Gastrocnemius medialis (tissue), 4 donors: Measurements from ENCODE around the gene CHAD.

Experiments used
- POLR2A ChIP-seq, 2 donors: fragments of 450-650 bp; IDR thresholded peaks; one replicate each; pipeline ENCODE4 v1.6.1; 2017; ENCODE audit warnings: antibody characterized with exemption in 2 of 2, mild to moderate bottlenecking in 2 of 2, moderate library complexity in 2 of 2
- TF ChIP-seq, protein P1 (sequence below), 5 experiments: fragments of 450-650 bp in 3 of 5; fragments of 200-600 bp in 2 of 5; sonication (generic) in 2 of 5; IDR thresholded peaks in 4 of 5; conservative IDR thresholded peaks in 1 of 5; 1 replicate in 4 of 5; 2 replicates in 1 of 5; pipeline ENCODE4 v1.5.1; 2016 to 2019; ENCODE audit warnings: antibody characterized with exemption in 5 of 5, mild to moderate bottlenecking in 3 of 5, moderate library complexity in 3 of 5

DNA sequence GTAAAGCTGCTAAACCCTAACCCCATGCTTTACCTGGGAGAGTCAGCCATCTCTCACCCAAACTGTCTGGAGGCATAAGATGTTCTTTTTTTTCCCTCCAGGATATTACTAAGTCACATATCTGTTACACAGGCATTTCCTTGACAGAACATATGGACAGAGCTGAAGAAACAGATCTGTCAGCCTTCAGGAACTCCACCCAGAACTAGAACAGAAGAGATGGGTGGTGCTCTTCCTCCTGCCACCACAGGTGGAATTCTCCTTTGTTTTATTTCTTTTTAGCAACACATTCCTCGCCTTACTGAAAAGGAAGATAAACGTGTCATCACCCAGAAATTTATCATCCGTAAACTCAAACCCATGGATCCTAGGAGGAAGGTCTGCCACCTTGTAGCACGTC is 48.3 kb upstream of the CHAD start:
- TF ChIP-seq, protein P1, sequence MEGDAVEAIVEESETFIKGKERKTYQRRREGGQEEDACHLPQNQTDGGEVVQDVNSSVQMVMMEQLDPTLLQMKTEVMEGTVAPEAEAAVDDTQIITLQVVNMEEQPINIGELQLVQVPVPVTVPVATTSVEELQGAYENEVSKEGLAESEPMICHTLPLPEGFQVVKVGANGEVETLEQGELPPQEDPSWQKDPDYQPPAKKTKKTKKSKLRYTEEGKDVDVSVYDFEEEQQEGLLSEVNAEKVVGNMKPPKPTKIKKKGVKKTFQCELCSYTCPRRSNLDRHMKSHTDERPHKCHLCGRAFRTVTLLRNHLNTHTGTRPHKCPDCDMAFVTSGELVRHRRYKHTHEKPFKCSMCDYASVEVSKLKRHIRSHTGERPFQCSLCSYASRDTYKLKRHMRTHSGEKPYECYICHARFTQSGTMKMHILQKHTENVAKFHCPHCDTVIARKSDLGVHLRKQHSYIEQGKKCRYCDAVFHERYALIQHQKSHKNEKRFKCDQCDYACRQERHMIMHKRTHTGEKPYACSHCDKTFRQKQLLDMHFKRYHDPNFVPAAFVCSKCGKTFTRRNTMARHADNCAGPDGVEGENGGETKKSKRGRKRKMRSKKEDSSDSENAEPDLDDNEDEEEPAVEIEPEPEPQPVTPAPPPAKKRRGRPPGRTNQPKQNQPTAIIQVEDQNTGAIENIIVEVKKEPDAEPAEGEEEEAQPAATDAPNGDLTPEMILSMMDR (IDR thresholded peaks at IDR 0.05 in 4 of 5, conservative IDR thresholded peaks at IDR 0.05 in 1 of 5) = no peak
- no peak for TF ChIP-seq POLR2A (IDR thresholded peaks at IDR 0.05)
